DMS153 treated with DMSO at 0.1 percent for 48 hours (cell line): ENCODE data around the gene RPL13.

Source experiments
- DNase-seq: peaks from one replicate; lab custom pipeline; 2025; ENCODE audit not compliant: unreplicated experiment; lab: John Stamatoyannopoulos, UW

RPL13 gene

DNA sequence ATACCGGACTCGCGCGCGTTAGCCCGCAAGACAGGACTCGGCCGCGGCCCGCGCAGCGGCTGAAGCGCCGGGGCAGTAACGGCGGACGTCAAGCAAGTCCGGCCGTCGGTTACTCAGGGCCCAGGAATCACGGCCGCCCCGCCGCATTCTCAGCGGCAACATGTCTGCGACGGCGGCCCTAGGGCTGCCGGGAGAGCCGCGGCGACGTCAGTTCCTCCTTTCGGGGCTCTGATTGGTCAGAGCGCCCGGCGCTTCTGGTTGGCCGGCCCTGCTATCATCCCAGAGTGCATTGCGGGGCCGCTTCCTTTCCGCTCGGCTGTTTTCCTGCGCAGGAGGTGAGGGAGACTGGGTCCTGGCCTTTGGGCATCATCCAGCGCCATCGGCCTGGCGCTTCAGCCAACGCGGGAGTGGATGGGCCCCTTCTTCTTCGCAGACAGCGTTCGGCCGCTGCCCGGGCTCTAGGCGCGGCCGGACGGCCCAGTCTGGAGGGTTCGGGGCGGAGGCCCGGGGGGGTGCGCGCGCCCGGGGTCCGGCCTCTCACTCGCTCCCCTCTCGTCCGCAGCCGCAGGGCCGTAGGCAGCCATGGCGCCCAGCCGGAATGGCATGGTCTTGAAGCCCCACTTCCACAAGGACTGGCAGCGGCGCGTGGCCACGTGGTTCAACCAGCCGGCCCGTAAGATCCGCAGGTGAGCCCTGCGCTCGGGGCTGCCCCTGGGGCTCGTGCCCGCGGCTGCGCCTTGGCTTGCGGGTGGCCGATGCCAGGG, at the start of gene RPL13:
TSS of gene RPL13 (plus strand) at position 305 of the 764 bp plus-strand sequence. CDS start at position 583, 278 bp downstream.
- peak; percentile 81 for DNase-seq

DNA sequence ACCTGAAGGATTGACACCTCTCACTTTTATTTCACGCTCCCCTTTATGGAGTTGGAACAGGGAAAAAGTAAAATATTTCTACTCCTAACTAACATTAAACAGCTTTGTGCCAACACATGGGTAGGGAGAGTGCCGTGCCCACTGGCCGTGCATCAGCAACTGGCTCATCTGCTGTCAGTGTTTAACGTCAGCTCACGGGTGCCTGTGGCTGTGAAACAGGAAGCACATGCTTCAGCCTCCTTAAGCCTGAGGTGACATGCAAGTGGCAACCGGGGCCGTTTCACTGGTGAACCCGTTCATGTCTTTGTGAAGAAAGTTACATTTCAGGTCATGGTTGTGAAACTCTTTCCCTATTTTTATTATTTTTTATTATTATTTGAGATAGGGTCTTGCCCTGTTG, 49.1 kb upstream of the RPL13 start:
- no peak for DNase-seq

DNA sequence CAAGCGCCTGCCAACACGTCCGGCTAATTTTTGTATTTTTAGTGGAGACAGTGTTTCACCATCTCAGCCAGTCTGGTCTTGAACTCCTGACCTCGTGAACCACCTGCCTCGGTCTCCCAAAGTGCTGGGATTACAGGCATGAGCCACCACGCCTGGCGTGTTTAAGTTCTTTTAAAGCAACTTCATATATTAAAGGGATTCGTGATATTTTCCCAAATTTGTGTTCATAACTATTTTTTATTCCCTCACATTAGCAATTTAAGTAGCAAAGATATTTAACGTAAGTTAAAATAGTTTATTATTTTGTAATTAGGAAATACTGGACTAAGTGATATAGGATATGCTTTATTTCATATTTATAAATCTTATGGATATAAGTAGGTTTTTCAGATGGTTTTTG, 48.0 kb upstream of the RPL13 start:
- DNase-seq, result no peak

DNA sequence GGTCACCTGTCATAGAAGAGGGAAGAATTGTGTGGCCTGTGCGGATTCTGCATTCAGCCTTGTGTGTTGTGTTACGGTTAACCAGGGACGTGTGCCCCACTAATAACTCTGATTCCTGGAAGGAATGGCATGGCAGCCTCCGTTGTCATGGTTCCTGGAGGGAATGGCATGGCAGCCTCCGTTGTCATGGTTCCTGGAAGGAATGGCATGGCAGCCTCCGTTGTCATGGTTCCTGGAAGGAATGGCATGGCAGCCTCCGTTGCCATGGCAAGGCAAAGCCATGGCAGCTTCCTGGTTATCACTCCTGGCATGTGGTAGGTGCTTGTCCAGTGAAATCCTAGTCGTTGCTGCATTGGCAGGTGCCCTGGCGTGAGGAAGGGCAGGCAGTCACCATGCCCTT, 43.4 kb upstream of the RPL13 start:
- DNase-seq, result no peak

DNA sequence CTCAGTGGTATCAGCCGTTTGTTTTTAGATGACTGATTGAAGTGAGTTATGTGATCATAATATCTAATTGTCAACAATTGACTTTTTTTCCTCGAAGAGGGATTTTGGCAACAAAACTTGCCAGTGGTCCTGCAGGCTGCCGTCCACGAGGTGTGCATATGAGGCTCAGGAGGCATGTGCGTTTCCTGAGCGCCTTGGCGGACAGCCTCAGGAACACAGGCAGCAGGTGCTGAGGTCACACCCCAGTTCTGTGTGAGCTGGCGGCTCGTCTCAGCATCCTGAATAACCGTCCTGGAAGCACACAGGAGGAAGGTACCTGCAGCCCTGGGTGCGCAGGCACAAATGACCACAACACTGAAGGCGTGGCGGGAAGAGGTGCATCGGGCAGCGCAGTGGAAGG, 40.6 kb upstream of the RPL13 start:
- DNase-seq, result no peak

DNA sequence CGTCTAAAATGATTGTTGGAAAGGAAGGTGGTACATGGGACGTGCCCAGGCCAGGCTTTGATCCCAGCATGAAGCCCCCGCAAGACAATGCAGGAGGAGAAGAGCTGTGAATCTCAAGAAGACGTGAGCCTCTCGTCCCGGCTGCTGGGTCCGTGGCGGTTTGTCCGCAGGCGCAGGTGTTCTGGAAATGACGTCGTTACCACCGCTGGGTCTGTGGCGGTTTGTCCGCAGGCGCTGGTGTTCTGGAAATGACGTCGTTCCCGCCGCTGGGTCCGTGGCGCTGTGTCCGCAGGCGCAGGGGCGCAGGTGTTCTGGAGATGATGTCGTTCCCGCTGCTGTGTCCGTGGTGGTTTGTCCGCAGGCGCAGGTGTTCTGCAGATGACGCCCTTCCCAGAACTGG, 38.2 kb upstream of the RPL13 start:
- DNase-seq, result no peak

DNA sequence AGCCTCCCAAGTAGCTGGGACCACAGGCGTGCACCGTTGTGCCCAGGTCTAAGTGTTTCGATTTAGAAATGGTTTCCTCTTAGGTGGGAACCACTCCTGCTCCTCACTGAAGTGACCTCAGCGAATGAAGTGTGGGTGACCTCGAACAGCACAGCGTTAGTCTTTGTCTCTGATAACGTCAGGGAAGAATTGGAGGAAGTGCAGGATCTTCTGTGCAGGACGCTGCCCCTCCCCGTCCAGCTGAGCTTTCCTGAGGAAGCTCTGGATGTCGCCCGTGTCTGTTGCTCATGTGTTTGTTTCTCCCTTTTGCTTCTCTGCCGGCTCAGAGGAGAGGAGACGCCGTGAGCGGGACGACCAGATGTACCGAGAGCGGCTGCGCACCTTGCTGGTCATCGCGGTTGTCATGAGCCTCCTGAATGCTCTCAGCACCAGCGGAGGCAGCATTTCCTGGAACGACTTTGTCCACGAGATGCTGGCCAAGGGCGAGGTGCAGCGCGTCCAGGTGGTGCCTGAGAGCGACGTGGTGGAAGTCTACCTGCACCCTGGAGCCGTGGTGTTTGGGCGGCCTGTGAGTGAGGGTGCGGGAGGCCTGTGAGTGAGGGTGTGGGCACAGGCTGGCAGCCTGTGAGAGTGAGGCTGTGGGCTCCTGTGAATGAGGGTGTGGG, 36.7 kb upstream of the RPL13 start:
- no peak for DNase-seq

DNA sequence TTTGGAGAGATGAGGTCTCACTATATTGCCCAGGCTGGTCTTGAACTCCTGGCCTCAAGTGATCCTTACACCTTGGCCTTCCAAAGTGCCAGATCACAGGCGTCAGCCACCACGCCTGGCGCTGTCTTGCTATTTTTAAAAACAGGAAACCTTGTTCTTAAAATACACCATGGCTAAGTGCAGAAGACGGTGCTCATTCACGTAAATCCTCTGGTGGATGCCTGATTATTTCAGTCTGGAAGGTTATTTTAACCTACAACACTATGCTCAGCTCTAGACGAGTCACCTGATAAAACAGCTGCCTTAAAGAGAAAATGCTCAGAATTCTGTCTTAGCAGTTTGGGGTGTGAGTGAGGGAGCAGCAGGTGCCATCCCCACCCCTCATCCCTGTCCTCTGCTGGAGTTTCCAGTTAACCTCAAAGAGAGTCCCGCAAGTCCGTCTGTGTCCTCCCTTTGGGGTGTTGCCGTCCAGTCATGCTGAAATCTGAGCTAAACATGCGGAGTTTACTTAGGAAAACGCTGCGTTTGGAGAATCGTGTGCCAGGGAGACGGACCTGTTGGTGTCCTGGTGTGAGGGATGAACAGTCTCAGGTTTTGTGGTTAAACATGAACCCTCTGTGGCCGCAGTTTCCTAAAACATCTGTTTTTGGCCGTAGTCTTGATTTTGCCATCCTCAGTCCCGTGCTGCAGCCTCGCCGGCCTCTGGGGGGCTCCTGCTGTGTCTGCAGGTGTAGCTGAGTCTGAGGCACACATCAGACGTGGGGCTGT, 35.2 kb upstream of the RPL13 start:
- DNase-seq, result no peak

DNA sequence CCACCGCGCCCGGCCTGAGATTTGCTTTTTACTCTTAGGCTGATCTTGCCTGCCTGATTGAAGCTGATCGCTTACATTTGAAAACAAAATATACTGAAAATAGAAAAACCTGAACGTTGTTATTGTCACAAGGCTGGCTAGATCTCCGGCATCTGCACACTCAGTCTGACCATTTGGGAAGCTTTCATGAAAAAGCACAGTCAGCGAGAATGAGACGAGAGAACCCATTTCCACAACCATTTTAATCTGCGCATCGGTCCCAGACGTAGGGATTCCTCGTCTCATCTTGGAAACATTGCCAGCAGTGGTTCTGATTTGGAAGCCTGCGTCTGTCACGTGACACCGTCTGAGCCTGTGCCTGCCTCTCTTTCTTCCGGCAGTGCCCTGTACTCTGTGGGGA, 31.4 kb upstream of the RPL13 start:
- no peak for DNase-seq

DNA sequence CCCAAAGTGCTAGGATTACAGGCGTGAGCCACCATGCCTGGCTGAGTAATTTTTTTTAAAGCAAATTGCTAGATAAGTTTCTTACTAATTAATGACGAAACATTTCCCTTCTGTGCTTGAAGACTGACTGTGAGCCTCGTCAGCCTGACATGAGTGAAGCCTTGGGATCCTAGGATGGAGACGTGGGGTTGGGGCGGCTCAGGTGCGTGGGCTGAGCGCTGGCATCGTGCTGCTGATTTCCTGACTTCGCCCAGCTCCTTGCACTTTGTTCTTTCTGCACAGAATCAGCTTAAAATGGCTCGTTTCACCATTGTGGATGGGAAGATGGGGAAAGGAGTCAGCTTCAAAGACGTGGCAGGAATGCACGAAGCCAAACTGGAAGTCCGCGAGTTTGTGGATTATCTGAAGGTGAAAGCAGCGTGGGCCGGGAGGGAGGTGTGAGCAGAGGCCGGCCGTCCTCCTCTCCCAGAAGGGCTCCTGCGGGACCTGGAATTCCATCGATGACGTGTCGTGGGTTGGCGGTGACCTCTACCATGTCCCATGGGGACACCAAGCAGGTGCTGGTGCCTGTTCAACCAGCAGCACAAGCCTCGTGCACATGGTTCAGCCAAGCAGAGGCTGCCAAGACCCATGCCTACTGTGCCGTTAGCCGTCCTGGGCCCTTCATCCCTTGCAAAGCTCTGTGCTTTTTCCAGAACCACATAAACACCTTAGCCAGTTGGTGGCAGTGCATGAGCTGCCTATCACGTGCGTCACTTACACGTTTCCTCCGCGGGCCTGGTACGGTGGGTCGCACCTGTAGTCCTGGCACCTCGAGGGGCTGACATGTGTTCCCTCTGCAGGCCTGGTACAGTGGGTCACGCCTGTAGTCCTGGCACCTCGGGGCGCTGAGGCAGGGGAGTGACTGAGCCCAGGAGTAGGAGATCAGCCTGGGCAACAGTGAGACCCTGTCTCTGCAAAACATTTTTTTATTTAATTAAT, 29.8 kb upstream of the RPL13 start:
- no peak for DNase-seq

DNA sequence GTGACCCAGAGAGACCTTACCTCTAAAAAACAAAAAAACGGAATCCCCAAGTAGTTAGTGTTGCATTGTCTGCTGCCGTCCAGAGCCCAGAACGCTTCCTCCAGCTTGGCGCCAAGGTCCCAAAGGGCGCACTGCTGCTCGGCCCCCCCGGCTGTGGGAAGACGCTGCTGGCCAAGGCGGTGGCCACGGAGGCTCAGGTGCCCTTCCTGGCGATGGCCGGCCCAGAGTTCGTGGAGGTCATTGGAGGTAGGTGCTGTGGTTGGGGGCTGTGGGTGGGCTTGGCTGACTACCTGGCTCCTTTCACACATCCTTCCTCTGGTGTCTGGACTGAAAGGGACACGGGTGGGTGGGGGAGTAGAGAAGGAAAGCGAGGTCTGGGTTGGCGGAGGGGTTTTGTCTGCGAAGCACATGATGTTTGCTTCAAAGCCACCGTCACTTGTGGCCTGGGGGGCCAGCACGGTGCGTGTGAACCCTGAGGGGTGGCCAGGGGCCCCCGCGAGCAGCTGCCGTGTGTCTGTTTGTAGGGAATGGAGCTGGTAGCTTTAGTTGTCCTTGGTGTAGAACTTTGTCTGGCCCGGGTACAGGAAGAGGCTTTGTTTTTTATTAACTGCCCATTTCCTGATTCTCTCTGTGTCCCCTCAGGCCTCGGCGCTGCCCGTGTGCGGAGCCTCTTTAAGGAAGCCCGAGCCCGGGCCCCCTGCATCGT, 28.5 kb upstream of the RPL13 start:
- no peak for DNase-seq

DNA sequence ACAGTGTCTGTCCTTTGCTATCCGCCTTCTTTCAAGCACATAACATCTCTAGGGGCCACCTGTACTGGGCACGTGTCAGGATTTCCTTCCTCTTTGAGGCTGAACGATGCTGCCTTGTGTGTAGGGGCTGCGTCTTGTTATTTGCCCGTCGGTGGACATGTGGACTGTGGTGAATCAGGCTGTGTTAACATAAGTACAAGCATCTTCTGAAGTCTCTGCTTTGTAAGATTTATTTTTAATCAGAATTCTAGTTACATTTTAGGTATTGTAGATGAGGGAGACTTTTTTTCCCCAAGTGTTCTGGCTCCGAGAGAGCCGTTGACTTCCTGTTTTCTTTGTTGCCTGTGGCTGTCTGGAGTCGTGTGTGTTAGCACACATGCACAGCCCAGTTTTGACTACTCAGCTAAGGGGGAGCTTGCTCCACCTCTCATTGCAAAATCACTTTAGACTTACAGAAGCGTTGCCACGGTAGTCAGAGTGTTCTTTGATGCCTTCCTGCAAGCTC, 26.2 kb upstream of the RPL13 start:
- DNase-seq, result no peak

DNA sequence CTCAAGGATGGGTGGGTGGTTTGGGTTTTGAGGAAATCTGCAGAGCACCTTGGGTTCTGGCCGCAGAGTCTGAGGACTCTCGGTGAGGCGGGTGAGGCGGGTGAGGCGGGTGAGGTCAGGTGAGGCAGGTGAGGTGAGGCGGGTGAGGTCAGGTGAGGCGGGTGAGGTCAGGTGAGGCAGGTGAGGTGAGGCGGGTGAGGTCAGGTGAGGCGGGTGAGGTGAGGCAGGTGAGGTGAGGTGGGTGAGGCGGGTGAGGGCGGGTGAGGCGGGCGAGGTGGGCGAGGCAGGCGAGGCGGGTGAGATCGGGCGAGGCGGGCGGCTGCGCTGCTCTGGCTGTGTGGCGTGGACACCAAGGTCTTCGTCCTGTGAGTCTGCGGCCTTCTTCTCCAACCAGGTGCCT, 24.1 kb upstream of the RPL13 start:
- no peak for DNase-seq

DNA sequence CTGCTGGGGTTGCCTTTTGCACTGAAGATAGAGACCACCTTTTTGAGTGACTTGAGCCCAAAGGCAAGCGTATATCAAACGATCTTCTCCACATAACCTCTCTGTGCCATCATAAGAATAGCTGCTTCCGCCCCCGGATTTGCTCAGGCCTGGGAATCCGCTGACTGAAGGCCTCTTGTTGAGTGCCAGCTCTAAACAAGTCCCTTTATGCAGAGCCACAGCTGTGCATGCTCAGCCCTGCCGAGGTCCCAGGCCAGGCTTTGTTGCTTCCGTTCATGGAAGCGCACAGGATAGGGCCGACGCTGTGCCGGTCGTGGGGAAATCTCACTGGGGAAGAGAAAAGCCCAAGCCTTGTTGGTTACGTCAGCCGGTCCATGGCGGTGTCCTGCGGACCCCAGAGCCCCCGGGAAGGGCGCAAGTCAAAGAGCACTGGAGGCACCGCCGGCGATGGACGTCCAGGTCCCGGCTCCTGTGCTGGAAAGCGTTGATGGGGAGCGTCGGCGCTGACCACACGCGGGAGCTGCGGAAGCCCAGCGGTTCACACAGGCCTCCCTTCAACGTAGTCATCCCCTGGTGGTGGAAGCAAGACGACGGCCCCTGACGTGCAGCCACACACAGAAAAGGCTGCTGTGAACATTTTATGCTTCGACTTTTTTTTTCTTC, 23.5 kb upstream of the RPL13 start:
- DNase-seq, result no peak

DNA sequence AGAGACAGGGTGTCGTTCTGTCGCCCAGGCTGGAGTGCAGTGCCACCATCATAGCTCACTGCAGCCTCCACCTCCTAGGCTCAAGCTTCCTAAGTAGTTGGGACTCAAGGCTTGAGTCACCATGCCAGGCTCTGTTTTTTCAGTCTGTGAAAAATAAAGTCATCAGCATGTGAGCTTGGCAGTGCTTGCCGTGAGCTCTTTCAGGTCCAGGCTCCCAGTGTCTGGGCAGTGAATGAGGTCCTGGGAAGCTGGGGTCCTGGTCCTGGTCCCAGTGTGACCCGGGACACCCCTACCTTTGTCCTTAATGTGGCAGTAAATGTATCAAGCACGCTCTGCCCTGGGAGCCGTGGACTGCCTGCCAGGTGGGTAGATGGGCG, 22.9 kb upstream of the RPL13 start:
- DNase-seq, result no peak

DNA sequence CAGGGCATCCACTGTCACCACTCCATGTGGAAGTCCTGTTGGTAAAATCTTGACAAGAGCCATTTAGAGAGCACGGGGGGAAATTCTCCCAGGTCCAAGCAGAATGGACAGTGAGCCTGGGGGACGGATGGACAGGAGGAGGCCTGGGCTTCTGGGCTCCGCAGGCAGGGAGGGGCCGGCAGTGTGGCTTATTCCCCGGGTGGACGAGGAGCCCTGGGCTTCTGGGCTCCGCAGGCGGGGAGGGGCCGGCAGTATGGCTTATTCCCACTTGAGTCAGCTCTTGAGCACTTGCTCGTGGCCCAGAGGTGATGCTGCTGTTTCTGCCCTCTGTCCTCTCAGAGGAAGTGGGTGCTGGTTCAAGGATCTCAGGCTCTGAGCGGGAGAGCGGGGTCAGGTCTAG, 22.2 kb upstream of the RPL13 start:
- no peak for DNase-seq

DNA sequence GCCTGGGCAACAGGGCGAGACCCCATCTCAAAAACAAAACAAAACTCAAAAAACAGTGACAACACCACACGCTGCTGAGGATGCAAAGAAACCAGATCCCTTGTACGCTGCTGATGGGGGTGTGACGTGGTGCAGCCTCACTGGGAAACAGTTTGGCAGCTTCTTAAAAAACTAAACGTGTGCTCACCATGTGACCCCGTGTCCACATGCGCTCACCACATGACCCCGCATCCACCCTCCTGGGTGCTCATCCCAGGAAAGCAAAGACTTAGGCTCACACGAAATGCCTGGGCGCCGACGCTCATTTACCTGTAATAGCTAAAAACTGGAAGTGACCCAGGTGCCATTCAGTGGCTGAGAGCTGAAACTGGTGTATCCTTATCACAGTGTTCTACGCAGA, 19.9 kb upstream of the RPL13 start:
- no peak for DNase-seq

DNA sequence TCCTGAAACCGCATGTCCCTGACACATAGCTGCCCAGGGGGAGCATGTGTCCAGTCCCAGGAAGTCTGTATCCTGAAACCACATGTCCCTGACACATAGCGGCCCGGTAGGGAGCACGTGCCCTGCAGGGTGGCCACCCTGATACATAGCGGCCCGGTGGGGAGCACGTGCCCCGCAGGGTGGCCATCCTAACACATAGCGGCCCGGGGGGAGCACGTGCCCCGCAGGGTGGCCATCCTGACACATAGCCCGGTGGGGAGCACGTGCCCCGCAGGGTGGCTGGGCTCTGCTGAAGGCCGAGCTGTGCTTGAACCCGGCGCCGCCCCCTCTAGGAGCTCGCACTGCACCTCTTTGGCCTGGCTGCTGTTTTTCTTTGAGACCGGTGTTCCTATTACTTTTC, 18.7 kb upstream of the RPL13 start:
- no peak for DNase-seq

DNA sequence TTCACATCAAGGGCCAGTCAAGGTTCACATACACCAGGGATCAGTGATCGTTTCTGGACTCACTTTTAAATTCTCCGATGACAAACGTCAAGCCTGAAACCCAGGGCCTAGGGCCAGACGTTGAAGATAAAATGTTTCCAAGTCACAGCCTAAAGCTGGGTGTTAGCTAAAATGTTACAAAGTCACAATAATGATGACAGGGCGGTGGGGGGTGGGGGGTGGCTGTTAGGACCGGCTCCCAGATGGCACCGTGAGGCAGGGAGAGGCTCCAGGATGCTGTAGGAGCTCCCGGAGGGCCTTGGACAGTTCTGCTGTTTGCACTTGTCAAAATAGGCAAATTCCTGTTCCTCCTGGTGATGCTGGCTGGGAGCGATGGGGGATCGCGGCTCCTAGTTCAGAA, 16.4 kb upstream of the RPL13 start:
- no peak for DNase-seq

DNA sequence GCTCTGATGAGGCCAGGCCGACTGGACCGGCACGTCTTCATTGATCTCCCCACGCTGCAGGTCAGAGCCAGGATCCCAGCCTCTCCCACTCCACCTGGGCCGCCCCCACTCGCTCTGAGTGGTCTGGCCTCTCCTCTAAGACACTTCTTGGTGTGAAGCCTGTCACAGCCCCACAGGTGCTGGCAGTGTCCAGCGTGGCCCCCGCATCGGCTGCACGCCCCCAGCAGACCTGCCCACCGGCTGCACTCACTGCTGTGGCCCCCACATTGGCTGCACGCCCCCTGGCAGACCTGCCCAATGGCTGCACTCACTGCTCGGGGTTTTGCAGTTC, 15.8 kb upstream of the RPL13 start:
- DNase-seq, result no peak
